IMR-90 (cell line): Measurements from ENCODE around the gene EBLN1.

Experiments used
- BHLHE40 ChIP-seq: fragments of 150-350 bp; IDR thresholded peaks from 2 replicates; pipeline ENCODE4 v1.6.1; 2016; ENCODE audit warnings: mild to moderate bottlenecking, low read depth, low read length
- CTCF ChIP-seq: conservative IDR thresholded peaks from 2 replicates; pipeline ENCODE4 v1.5.1; 2012; ENCODE audit warnings: mild to moderate bottlenecking, low read depth, low read length, improper control_type of control experiment
- MAFK ChIP-seq: IDR thresholded peaks from 2 replicates; pipeline ENCODE4 v1.6.1; 2012; ENCODE audit warnings: low read depth, low read length, improper control_type of control experiment
- MXI1 ChIP-seq: IDR thresholded peaks from 2 replicates; pipeline ENCODE4 v1.6.1; 2012; ENCODE audit warnings: low read depth, mild to moderate bottlenecking, low read length, moderate library complexity, borderline replicate concordance
- RAD21 ChIP-seq: IDR thresholded peaks from 2 replicates; pipeline ENCODE4 v1.6.1; 2012; ENCODE audit warnings: low read length, improper control_type of control experiment
- RCOR1 ChIP-seq: IDR thresholded peaks from 2 replicates; pipeline ENCODE4 v1.6.1; 2012; ENCODE audit warnings: mild to moderate bottlenecking, low read length, improper control_type of control experiment; ENCODE audit not compliant: insufficient replicate concordance
- TF ChIP-seq, protein P1 (sequence below): fragments of 150-350 bp; IDR thresholded peaks from 2 replicates; pipeline ENCODE4 v1.6.1; 2017; ENCODE audit warnings: mild to moderate bottlenecking, antibody characterized with exemption, low read length, low read depth
- TF ChIP-seq, protein P2 (sequence below): fragments of 150-350 bp; IDR thresholded peaks from 2 replicates; pipeline ENCODE4 v1.6.1; 2016; ENCODE audit warnings: low read depth, mild to moderate bottlenecking, low read length, moderate library complexity, borderline replicate concordance

- no peak for TF ChIP-seq CTCF
- no peak for TF ChIP-seq RAD21
- TF ChIP-seq MAFK, result no peak
- TF ChIP-seq, protein P1, sequence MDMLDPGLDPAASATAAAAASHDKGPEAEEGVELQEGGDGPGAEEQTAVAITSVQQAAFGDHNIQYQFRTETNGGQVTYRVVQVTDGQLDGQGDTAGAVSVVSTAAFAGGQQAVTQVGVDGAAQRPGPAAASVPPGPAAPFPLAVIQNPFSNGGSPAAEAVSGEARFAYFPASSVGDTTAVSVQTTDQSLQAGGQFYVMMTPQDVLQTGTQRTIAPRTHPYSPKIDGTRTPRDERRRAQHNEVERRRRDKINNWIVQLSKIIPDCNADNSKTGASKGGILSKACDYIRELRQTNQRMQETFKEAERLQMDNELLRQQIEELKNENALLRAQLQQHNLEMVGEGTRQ, result no peak
- TF ChIP-seq RCOR1, result no peak
- TF ChIP-seq, protein P2, sequence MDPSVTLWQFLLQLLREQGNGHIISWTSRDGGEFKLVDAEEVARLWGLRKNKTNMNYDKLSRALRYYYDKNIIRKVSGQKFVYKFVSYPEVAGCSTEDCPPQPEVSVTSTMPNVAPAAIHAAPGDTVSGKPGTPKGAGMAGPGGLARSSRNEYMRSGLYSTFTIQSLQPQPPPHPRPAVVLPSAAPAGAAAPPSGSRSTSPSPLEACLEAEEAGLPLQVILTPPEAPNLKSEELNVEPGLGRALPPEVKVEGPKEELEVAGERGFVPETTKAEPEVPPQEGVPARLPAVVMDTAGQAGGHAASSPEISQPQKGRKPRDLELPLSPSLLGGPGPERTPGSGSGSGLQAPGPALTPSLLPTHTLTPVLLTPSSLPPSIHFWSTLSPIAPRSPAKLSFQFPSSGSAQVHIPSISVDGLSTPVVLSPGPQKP, result no peak
- no peak for TF ChIP-seq BHLHE40
- no peak for TF ChIP-seq MXI1
These were observed 4.7 kb upstream of the EBLN1 start for GRCh38 chr10:22222236-22223190.
